PC-9 (cell line): Measurements from ENCODE around the gene CIAO3.

ENCODE experiments used
- CTCF ChIP-seq: fragments of 200-600 bp; sonication (generic); conservative IDR thresholded peaks from 2 replicates; pipeline ENCODE4 v1.6.1; 2017; ENCODE audit warnings: mixed run types, antibody characterized with exemption, mild to moderate bottlenecking, moderate library complexity
- EZH2 ChIP-seq: fragments of 200-600 bp; sonication (generic); IDR thresholded peaks from 2 replicates; pipeline ENCODE4 v1.8.0; 2017; ENCODE audit warnings: antibody characterized with exemption, low read depth

GRCh38 chr16:775236-775796, 34.5 kb upstream of the CIAO3 start:
- TF ChIP-seq CTCF = no peak
- TF ChIP-seq EZH2 = no peak
